Natural killer cell (primary cell): ENCODE measurements around the gene ATXN10. TPM values are rescaled to one million over a fixed set of nuclear protein-coding genes. Genes with fewer than 3 reads are reported as not detected.
A peak's percentile ranks its signal among the peaks of the same experiment; 100 is the strongest.

Experiments
- ATAC-seq, 3 donors: fragments of 150-1000 bp in 2 of 3; fragments of 200-7000 bp in 1 of 3; cut with Tn5 transposase; 1 replicate in 1 of 3; 2 replicates in 2 of 3; pipeline ENCODE4 v1.10.0; 2021; ENCODE audit warnings: mild to moderate bottlenecking in 2 of 3, moderate library complexity in 2 of 3
- DNase-seq, 2 donors: peaks; one replicate each; pipeline versions ENCODE4 v3.0.0 to v3.0.0-alpha.2; 2013 to 2021; ENCODE audit warnings: mixed read lengths in 1 of 2
- H3K27ac ChIP-seq: one replicate; pipeline ENCODE4 v1.5.1; 2013; ENCODE audit warnings: mild to moderate bottlenecking, low read length
- H3K27me3 ChIP-seq: one replicate; pipeline ENCODE4 v1.6.1; 2013; ENCODE audit warnings: low read length; ENCODE audit not compliant: control insufficient read depth, insufficient read depth
- H3K36me3 ChIP-seq: one replicate; pipeline ENCODE4 v1.6.1; 2013; ENCODE audit warnings: low read length; ENCODE audit not compliant: control insufficient read depth, insufficient read depth
- H3K4me1 ChIP-seq: one replicate; pipeline ENCODE4 v1.6.1; 2013; ENCODE audit warnings: low read length; ENCODE audit not compliant: control insufficient read depth, insufficient read depth
- H3K4me3 ChIP-seq: one replicate; pipeline ENCODE4 v1.5.1; 2013; ENCODE audit warnings: low read length
- H3K9me3 ChIP-seq: one replicate; pipeline ENCODE4 v1.6.1; 2013; ENCODE audit warnings: low read length; ENCODE audit not compliant: control insufficient read depth, insufficient read depth
- H3K27ac Mint-ChIP-seq, 2 donors: one replicate each; pipeline ENCODE4 v1.8.0; 2022; ENCODE audit warnings: mild to moderate bottlenecking in 2 of 2, mixed read lengths in 2 of 2, moderate library complexity in 1 of 2
- H3K27me3 Mint-ChIP-seq, 2 donors: one replicate each; pipeline ENCODE4 v1.8.0; 2022; ENCODE audit warnings: low read depth in 2 of 2, mixed read lengths in 2 of 2
- H3K36me3 Mint-ChIP-seq: one replicate; pipeline ENCODE4 v1.8.0; 2022; ENCODE audit warnings: mixed read lengths
- H3K4me1 Mint-ChIP-seq, 2 donors: one replicate each; pipeline ENCODE4 v1.8.0; 2022; ENCODE audit warnings: mixed read lengths in 2 of 2
- H3K4me3 Mint-ChIP-seq: one replicate; pipeline ENCODE4 v1.8.0; 2022; ENCODE audit warnings: mild to moderate bottlenecking, moderate library complexity, mixed read lengths
- H3K9me3 Mint-ChIP-seq, 2 donors: one replicate each; pipeline ENCODE4 v1.8.0; 2022; ENCODE audit warnings: mixed read lengths in 2 of 2
- CTCF ChIP-seq: fragments of 200-600 bp; IDR thresholded peaks from one replicate; pipeline ENCODE4 v1.8.0; 2022; ENCODE audit warnings: antibody characterized with exemption
- WGBS: methylation state at CpG from one replicate; pipeline ENCODE4 v1.1.7; 2013; ENCODE audit warnings: missing lambda C conversion rate; ENCODE audit not compliant: insufficient coverage; 5-methylcytosine and 5-hydroxymethylcytosine counted together
- intact Hi-C: fragments of 100-400 bp; cut with micrococcal nuclease; formaldehyde crosslinking; loops from one replicate; pipeline ENCODE4 v1.14.2; 2022
- total RNA-seq, 4 donors: library from RNA; stranded (reverse); fragments of 120-200 nt in 1 of 4; gene quantifications; one replicate each; pipeline versions ENCODE4 v1.2.3 to v1.2.4, GENCODE V29; 2013 to 2022

ATXN10 gene
- total RNA-seq, 3 donors from 2014 or later (not counting 1 experiment from before 2014, with no cell fraction given) = 79.3 to 90.5 (median 88.8) TPM

DNA sequence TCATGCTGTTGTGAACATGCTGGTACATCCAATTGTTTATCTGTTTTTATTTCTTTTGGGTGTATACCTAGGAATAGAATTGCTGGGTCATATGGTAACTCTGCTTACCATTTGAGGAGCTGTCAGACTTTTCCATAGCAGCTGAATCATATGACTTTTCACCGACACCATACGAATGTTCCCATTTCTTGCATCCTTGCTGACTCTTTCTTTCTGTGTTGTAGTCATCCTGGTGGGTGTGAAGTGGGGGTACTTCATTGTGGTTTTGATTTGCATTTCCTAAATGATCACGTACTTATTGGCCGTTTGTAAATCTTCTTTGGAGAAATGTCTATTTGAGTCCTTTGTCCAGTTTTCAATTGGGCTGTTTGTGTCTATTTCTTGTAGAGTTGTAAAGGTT is 26.5 kb downstream of the ATXN10 start:
- TF ChIP-seq CTCF = no peak
- peaks cover 4% of the 10 kb centered on the region in 2 donors for H3K4me1 Mint-ChIP-seq

GRCh38 chr22:45702981-45703380 is 31.3 kb downstream of the ATXN10 start:
- DNase-seq (no peak), ATAC-seq (no peak)
- Mint-ChIP-seq H3K9me3 (no peaks in the 10 kb centered on the region), H3K36me3 (no peaks in the 10 kb centered on the region), H3K4me3 (no peak overlapping the region), H3K27me3 (no peaks in the 10 kb centered on the region), H3K4me1 (peaks cover 5 to 12% of the 10 kb centered on the region in 2 donors), H3K27ac (peak overlapping the region in 1 of 2 donors; percentile 53)
- H3K36me3 ChIP-seq = peaks cover 47% of the 10 kb centered on the region
- no peaks in the 10 kb centered on the region for H3K9me3 ChIP-seq
- H3K27me3 ChIP-seq = no peaks in the 10 kb centered on the region
- H3K4me1 ChIP-seq = no peaks in the 10 kb centered on the region
- no peak overlapping the region for H3K4me3 ChIP-seq
- no peak for TF ChIP-seq CTCF
- 96% methylated on average over 2 of the region's 3 CpGs for WGBS
- H3K27ac ChIP-seq = no peak overlapping the region
- intact Hi-C loops = no loop called here

More for the DNA sequence above, 26.5 kb downstream of the ATXN10 start:
- Mint-ChIP-seq H3K27me3 (no peaks in the 10 kb centered on the region), H3K9me3 (no peaks in the 10 kb centered on the region), H3K27ac (no peak overlapping the region), H3K4me3 (no peak overlapping the region), H3K36me3 (peaks cover 6% of the 10 kb centered on the region)
- 87% methylated on average over 4 of the region's 4 CpGs for WGBS
- Histone ChIP-seq H3K4me1 (no peaks in the 10 kb centered on the region), H3K27me3 (no peaks in the 10 kb centered on the region), H3K4me3 (no peak overlapping the region), H3K9me3 (no peaks in the 10 kb centered on the region), H3K27ac (no peak overlapping the region), H3K36me3 (peaks cover 43% of the 10 kb centered on the region)
- DNase-seq = no peak
- no peak for ATAC-seq
- intact Hi-C loops = no loop called here

DNA sequence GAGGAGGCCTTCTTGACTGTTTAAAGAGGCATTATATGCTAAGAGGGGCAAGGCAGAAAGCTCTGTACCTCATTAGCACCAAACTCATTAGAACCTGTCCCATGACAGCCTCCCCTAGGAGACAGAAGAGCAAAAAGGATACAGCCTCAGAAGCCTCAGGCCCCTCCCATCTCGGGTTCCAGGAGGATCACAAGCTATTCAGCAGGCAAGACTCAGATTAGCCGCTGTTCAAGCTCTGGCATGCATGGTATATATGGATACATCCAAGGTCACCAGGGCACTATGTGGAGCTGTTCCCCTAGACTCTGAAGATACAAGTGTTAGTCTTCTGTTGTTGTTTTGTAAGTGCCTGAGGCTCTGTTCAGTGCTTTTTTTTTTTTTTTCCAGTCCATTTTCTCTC is 32.1 kb downstream of the ATXN10 start:
- Mint-ChIP-seq H3K27me3 (no peaks in the 10 kb centered on the region), H3K4me1 (peaks cover 5 to 12% of the 10 kb centered on the region in 2 donors), H3K9me3 (no peaks in the 10 kb centered on the region), H3K4me3 (no peak overlapping the region), H3K36me3 (no peaks in the 10 kb centered on the region), H3K27ac (peak overlapping the region in 1 of 2 donors; percentile 53)
- WGBS = 97% methylated on average over 2 of the region's 2 CpGs
- Histone ChIP-seq H3K27ac (no peak overlapping the region), H3K9me3 (no peaks in the 10 kb centered on the region), H3K4me1 (no peaks in the 10 kb centered on the region), H3K27me3 (no peaks in the 10 kb centered on the region), H3K36me3 (peaks cover 45% of the 10 kb centered on the region), H3K4me3 (no peak overlapping the region)
- no peak for DNase-seq
- ATAC-seq = no peak
- intact Hi-C loops = no loop called here
- TF ChIP-seq CTCF = no peak

DNA sequence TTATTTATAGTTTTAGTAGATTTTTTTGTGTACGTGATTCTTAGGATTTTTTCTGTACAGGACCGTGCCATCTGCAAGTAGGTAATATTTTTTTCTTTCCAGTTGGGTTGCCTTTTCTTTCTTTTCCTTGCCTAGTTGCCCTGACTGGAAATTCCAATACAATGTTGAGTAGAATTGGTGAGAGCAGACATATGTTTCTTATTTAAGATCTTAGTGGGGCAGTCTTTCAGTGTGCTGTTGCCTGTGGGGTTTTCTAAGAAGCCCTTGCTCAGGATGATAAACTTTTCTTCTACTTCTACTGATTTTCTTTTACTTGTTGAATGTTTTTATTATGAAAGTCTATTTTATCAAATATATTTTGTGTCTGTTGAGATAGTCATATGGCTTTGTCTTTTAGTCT is 33.0 kb downstream of the ATXN10 start:
- no peak overlapping the region for H3K4me3 Mint-ChIP-seq
- ATAC-seq = no peak
- no peaks in the 10 kb centered on the region for H3K36me3 Mint-ChIP-seq
- TF ChIP-seq CTCF = no peak
- no peaks in the 10 kb centered on the region for H3K27me3 ChIP-seq
- no peaks in the 10 kb centered on the region for H3K4me1 ChIP-seq
- no peak overlapping the region for H3K4me3 ChIP-seq
- no peaks in the 10 kb centered on the region for H3K9me3 ChIP-seq
- no peak overlapping the region for H3K27ac Mint-ChIP-seq
- no peak for DNase-seq
- no peak overlapping the region for H3K27ac ChIP-seq
- peaks cover 46% of the 10 kb centered on the region for H3K36me3 ChIP-seq
- H3K9me3 Mint-ChIP-seq = no peaks in the 10 kb centered on the region
- no peaks in the 10 kb centered on the region for H3K27me3 Mint-ChIP-seq
- intact Hi-C loops = no loop called here
- peaks cover 13 to 14% of the 10 kb centered on the region in 2 donors for H3K4me1 Mint-ChIP-seq
- WGBS = 95% methylated on average over 2 of the region's 2 CpGs
